ENCODE data around the gene SEPTIN5. TPM values are rescaled to one million over a fixed set of nuclear protein-coding genes. Genes with fewer than 3 reads are reported as not detected.

Gene SEPTIN5
- total and polyA plus RNA-seq, 9 of the 15 experiments (the other 6 are each of a cell fraction or from before 2014, with no cell fraction given): 0.03 to 195 (median 119) TPM

DNA sequence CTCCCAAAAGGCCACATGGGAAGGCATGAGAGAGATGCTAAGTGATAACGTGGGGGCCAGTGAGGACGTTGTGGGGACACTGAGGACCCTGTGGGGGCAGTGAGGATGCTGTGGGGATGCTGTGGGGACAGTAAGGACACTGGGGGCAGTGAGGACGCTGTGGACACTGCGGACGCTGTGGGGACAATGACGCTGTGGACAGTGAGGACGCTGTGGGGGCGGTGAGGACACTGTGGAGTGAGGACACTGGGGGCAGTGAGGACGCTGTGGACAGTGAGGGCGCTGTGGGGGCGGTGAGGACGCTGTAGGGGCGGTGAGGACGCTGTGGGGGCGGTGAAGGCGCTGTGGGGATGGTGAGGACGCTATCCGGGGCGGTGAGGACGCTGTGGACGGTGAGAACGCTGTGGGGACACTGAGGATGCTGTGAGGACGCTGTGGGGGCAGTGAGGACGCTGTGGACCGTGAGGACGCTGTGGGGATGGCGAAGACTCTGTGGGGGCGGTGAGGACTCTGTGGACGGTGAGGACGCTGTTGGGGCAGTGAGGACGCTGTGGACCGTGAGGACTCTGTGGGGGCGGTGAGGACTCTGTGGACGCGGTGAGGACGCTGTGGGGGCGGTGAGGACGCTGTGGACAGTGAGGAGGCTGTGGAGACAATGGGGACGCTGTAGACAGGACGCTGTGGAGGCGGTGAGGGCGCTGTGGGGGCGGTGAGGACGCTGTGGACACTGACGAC, 10.8 kb downstream of the SEPTIN5 start (continued):
- TF ChIP-seq, protein P1, sequence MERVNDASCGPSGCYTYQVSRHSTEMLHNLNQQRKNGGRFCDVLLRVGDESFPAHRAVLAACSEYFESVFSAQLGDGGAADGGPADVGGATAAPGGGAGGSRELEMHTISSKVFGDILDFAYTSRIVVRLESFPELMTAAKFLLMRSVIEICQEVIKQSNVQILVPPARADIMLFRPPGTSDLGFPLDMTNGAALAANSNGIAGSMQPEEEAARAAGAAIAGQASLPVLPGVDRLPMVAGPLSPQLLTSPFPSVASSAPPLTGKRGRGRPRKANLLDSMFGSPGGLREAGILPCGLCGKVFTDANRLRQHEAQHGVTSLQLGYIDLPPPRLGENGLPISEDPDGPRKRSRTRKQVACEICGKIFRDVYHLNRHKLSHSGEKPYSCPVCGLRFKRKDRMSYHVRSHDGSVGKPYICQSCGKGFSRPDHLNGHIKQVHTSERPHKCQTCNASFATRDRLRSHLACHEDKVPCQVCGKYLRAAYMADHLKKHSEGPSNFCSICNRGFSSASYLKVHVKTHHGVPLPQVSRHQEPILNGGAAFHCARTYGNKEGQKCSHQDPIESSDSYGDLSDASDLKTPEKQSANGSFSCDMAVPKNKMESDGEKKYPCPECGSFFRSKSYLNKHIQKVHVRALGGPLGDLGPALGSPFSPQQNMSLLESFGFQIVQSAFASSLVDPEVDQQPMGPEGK (CRISPR knock-in tag; IDR thresholded peaks at IDR 0.05; ENCODE audit: borderline replicate concordance): no peak
- TF ChIP-seq NR4A1 (CRISPR knock-in tag; IDR thresholded peaks at IDR 0.05) (no peak), NR4A1 (tag; IDR thresholded peaks at IDR 0.05) (no peak), ZNF316 (IDR thresholded peaks at IDR 0.05) (no peak), KDM1A (IDR thresholded peaks at IDR 0.05) (no peak), TOE1 (IDR thresholded peaks at IDR 0.05; ENCODE audit: borderline replicate concordance) (no peak), TOE1 (CRISPR knock-in tag; IDR thresholded peaks at IDR 0.05; ENCODE audit: borderline replicate concordance, low read depth) (no peak), YY1 (IDR thresholded peaks at IDR 0.05; ENCODE audit: borderline replicate concordance in 1 of 3, control insufficient read depth in 1 of 3, extremely low read depth in 1 of 3, insufficient read depth in 3 of 3, insufficient read length in 1 of 3, insufficient replicate concordance in 2 of 3, low read depth in 1 of 3, low read length in 2 of 3) (no peak), ZNF583 (CRISPR knock-in tag; IDR thresholded peaks at IDR 0.05) (no peak), ZFX (CRISPR knock-in tag; IDR thresholded peaks at IDR 0.05) (no peak), GATA2 (CRISPR knock-in tag; IDR thresholded peaks at IDR 0.05) (no peak), TAF7 (tag; IDR thresholded peaks at IDR 0.05) (no peak), SAFB2 (IDR thresholded peaks at IDR 0.05; ENCODE audit: borderline replicate concordance, low read depth, low read length, severe bottlenecking) (no peak), ZNF311 (CRISPR knock-in tag; IDR thresholded peaks at IDR 0.05) (no peak), XRCC5 (IDR thresholded peaks at IDR 0.05; ENCODE audit: low read depth, low read length) (no peak), CHD2 (IDR thresholded peaks at IDR 0.05; ENCODE audit: low read depth, low read length) (peak; percentile 33), CREBBP (IDR thresholded peaks at IDR 0.05; ENCODE audit: low read depth, low read length) (no peak), ZEB2 (IDR thresholded peaks at IDR 0.05) (no peak), ZNF444 (CRISPR knock-in tag; IDR thresholded peaks at IDR 0.05) (no peak), ZNF217 (CRISPR knock-in tag; IDR thresholded peaks at IDR 0.05) (no peak)
- TF ChIP-seq, protein P2, sequence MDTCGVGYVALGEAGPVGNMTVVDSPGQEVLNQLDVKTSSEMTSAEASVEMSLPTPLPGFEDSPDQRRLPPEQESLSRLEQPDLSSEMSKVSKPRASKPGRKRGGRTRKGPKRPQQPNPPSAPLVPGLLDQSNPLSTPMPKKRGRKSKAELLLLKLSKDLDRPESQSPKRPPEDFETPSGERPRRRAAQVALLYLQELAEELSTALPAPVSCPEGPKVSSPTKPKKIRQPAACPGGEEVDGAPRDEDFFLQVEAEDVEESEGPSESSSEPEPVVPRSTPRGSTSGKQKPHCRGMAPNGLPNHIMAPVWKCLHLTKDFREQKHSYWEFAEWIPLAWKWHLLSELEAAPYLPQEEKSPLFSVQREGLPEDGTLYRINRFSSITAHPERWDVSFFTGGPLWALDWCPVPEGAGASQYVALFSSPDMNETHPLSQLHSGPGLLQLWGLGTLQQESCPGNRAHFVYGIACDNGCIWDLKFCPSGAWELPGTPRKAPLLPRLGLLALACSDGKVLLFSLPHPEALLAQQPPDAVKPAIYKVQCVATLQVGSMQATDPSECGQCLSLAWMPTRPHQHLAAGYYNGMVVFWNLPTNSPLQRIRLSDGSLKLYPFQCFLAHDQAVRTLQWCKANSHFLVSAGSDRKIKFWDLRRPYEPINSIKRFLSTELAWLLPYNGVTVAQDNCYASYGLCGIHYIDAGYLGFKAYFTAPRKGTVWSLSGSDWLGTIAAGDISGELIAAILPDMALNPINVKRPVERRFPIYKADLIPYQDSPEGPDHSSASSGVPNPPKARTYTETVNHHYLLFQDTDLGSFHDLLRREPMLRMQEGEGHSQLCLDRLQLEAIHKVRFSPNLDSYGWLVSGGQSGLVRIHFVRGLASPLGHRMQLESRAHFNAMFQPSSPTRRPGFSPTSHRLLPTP (IDR thresholded peaks at IDR 0.05; ENCODE audit: borderline replicate concordance, extremely low read depth, insufficient read length): no peak
- TF ChIP-seq, protein P3, sequence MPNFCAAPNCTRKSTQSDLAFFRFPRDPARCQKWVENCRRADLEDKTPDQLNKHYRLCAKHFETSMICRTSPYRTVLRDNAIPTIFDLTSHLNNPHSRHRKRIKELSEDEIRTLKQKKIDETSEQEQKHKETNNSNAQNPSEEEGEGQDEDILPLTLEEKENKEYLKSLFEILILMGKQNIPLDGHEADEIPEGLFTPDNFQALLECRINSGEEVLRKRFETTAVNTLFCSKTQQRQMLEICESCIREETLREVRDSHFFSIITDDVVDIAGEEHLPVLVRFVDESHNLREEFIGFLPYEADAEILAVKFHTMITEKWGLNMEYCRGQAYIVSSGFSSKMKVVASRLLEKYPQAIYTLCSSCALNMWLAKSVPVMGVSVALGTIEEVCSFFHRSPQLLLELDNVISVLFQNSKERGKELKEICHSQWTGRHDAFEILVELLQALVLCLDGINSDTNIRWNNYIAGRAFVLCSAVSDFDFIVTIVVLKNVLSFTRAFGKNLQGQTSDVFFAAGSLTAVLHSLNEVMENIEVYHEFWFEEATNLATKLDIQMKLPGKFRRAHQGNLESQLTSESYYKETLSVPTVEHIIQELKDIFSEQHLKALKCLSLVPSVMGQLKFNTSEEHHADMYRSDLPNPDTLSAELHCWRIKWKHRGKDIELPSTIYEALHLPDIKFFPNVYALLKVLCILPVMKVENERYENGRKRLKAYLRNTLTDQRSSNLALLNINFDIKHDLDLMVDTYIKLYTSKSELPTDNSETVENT (CRISPR knock-in tag; IDR thresholded peaks at IDR 0.05): 0 out of 2 replicates have a peak, but pooled peaks have one; percentile 18
